GM12878 (cell line): ENCODE data around the gene SLC12A1. TPM values are rescaled to one million over a fixed set of nuclear protein-coding genes. Genes with fewer than 3 reads are reported as not detected.

Source experiments
- ATAC-seq: fragments of 200-7000 bp; cut with Tn5 transposase; 3 replicates; pipeline ENCODE4 v1.9.1; 2020; ENCODE audit warnings: mild to moderate bottlenecking, moderate library complexity
- BruUV-seq: library from RNA; stranded (reverse); fragments of 400-500 nt; replicated peaks from 2 replicates; lab custom pipeline; 2021; lab: Mats Ljungman, UMichigan
- CTCF ChIA-PET: fragments of 300-600 bp; sonication (Branson Sonifier 250); formaldehyde crosslinking; extraction: SDS; loops from one replicate; lab custom pipeline; 2021; ENCODE audit warnings: inconsistent platforms; lab: Yijun Ruan, JAX
- POLR2A ChIA-PET: fragments of 350-600 bp; formaldehyde crosslinking; extraction: SDS; loops from one replicate; lab custom pipeline; 2021; ENCODE audit warnings: inconsistent platforms; lab: Charles Lee
- RAD21 ChIA-PET: fragments of 300-600 bp; sonication (Branson Sonifier 250); formaldehyde crosslinking; loops from one replicate; lab custom pipeline; 2023; ENCODE audit warnings: antibody characterized with exemption; ENCODE audit not compliant: unreplicated experiment; lab: Charles Lee
- SMC1A ChIA-PET: fragments of 300-600 bp; sonication (Branson Sonifier 250); formaldehyde crosslinking; loops from one replicate; lab custom pipeline; 2023; ENCODE audit not compliant: unreplicated experiment, uncharacterized antibody; lab: Charles Lee
- DNase-seq: peaks from one replicate; pipeline ENCODE4 v3.0.0-alpha.2; 2011; ENCODE audit warnings: low read depth, low spot score
- FAIRE-seq: peaks from 3 replicates; lab custom pipeline; 2011; peaks lifted over from hg19 to GRCh38; lab: Jason Lieb, UNC
- H2AFZ ChIP-seq: 2 replicates; pipeline ENCODE4 v1.6.0; 2011; ENCODE audit warnings: low read depth, low read length, control low read depth; ENCODE audit not compliant: control insufficient read depth
- H3K27ac ChIP-seq: 2 replicates; pipeline ENCODE4 v1.5.1; 2011; ENCODE audit warnings: control low read depth; ENCODE audit not compliant: control insufficient read depth, insufficient read depth
- H3K27me3 ChIP-seq, 2 experiments: replicated peaks in 1 of 2; 2 replicates each; pipeline versions ENCODE4 v1.6.0 to v1.6.1; 2011; ENCODE audit warnings: low read length in 1 of 2; ENCODE audit not compliant: control insufficient read depth in 2 of 2, insufficient read depth in 2 of 2
- H3K36me3 ChIP-seq, 2 experiments: 2 replicates each; pipeline ENCODE4 v1.5.1; 2011; ENCODE audit warnings: low read length in 1 of 2; ENCODE audit not compliant: control insufficient read depth in 2 of 2, insufficient read depth in 2 of 2
- H3K4me1 ChIP-seq: 2 replicates; pipeline ENCODE4 v1.6.1; 2011; ENCODE audit warnings: mild to moderate bottlenecking, low read length, moderate library complexity, mixed read lengths; ENCODE audit not compliant: control insufficient read depth, insufficient read depth
- H3K4me2 ChIP-seq: 2 replicates; pipeline ENCODE4 v1.6.0; 2011; ENCODE audit warnings: control low read depth; ENCODE audit not compliant: control insufficient read depth, insufficient read depth
- H3K4me3 ChIP-seq: fragments of 200-600 bp; sonication (generic); 2 replicates; pipeline ENCODE4 v1.5.1; 2016
- H3K79me2 ChIP-seq: 2 replicates; pipeline ENCODE4 v1.6.0; 2011; ENCODE audit warnings: low read length; ENCODE audit not compliant: control insufficient read depth, insufficient read depth
- H3K9ac ChIP-seq: 2 replicates; pipeline ENCODE4 v1.8.0; 2011; ENCODE audit warnings: low read length, control low read depth, mixed read lengths; ENCODE audit not compliant: control insufficient read depth, insufficient read depth
- H3K9me3 ChIP-seq: replicated peaks from 3 replicates; pipeline ENCODE4 v1.5.1; 2011; ENCODE audit warnings: mild to moderate bottlenecking, low read length; ENCODE audit not compliant: control insufficient read depth, insufficient read depth
- H4K20me1 ChIP-seq: 2 replicates; pipeline ENCODE4 v1.6.0; 2011; ENCODE audit not compliant: control insufficient read depth, insufficient read depth
- CBX5 ChIP-seq: sonication (generic); IDR thresholded peaks from 2 replicates; pipeline ENCODE4 v1.6.1; 2016; ENCODE audit warnings: low read depth, moderate library complexity, mild to moderate bottlenecking, inconsistent platforms
- CHD2 ChIP-seq: IDR thresholded peaks from 2 replicates; pipeline ENCODE4 v1.6.1; 2011; ENCODE audit warnings: low read depth, low read length, improper control_type of control experiment, borderline replicate concordance
- DPF2 ChIP-seq: fragments of 450-650 bp; IDR thresholded peaks from 2 replicates; pipeline ENCODE4 v1.6.1; 2017; ENCODE audit warnings: mild to moderate bottlenecking
- EZH2 ChIP-seq: IDR thresholded peaks from 2 replicates; pipeline ENCODE4 v1.6.1; 2012; ENCODE audit warnings: low read depth, mild to moderate bottlenecking, control low read depth, inconsistent platforms, low read length, borderline replicate concordance; ENCODE audit not compliant: control insufficient read depth
- HDAC2 ChIP-seq: fragments of 200-600 bp; sonication (generic); IDR thresholded peaks from 2 replicates; pipeline ENCODE4 v1.6.1; 2017
- LARP7 ChIP-seq: fragments of 450-650 bp; IDR thresholded peaks from 2 replicates; pipeline ENCODE4 v1.6.1; 2017; ENCODE audit warnings: mild to moderate bottlenecking
- MEF2B ChIP-seq: fragments of 450-650 bp; IDR thresholded peaks from 2 replicates; pipeline ENCODE4 v1.6.1; 2018; ENCODE audit warnings: mild to moderate bottlenecking, moderate library complexity; ENCODE audit not compliant: partially characterized antibody, poor library complexity, severe bottlenecking
- REST ChIP-seq: IDR thresholded peaks from 2 replicates; pipeline ENCODE4 v1.6.1; 2012; ENCODE audit warnings: mild to moderate bottlenecking, low read depth, low read length
- SMAD5 ChIP-seq: IDR thresholded peaks from 2 replicates; pipeline ENCODE4 v1.6.1; 2016; ENCODE audit warnings: antibody characterized with exemption, low read depth
- USF2 ChIP-seq: IDR thresholded peaks from 2 replicates; pipeline ENCODE4 v1.6.1; 2011; ENCODE audit warnings: low read depth, low read length, improper control_type of control experiment, borderline replicate concordance
- ZNF274 ChIP-seq: IDR thresholded peaks from one replicate; pipeline ENCODE4 v1.8.0; 2011; ENCODE audit not compliant: insufficient read length, insufficient read depth
- WGBS: methylation state at CpG from one replicate; pipeline ENCODE4 v1.1.6; 2016; ENCODE audit warnings: low lambda C conversion rate; ENCODE audit not compliant: insufficient replicate concordance, insufficient coverage; ENCODE audit errors: missing lambda C conversion rate; 5-methylcytosine and 5-hydroxymethylcytosine counted together
- in situ Hi-C: fragments of 300-500 bp; cut with MboI; formaldehyde crosslinking; loops from 9 replicates; pipeline ENCODE4 v1.14.3; 2018; ENCODE audit warnings: mixed read lengths
- intact Hi-C: fragments of 100-400 bp; cut with micrococcal nuclease; formaldehyde crosslinking; loops from one replicate; pipeline ENCODE4 v1.14.2; 2022; ENCODE audit not compliant: unreplicated experiment
- polyA plus RNA-seq, 11 experiments: library from polyadenylated mRNA; depleted of rRNA in 4 of 11; unstranded in 6 of 11; stranded (reverse) in 5 of 11; fragments of >200 nt; fragmentation: Nextera tagmentation in 4 of 11; fragmentation: Illumina TruSeq in 1 of 11; extraction: Ambion mirVana in 4 of 11; extraction: Trizol in 1 of 11; gene quantifications; 1 replicate in 1 of 11; 2 replicates in 10 of 11; pipeline versions ENCODE4 v1.2.1 to v1.2.3, GENCODE V29; 2011 to 2016; ENCODE audit warnings: inconsistent platforms in 2 of 11, missing spikeins in 2 of 11, low read depth in 1 of 11
- total RNA-seq, 4 experiments: library from RNA; depleted of rRNA in 3 of 4; stranded (reverse); fragments of >200 nt in 3 of 4; fragmentation: Illumina TruSeq in 1 of 4; extraction: Trizol in 1 of 4; gene quantifications; 2 replicates each; pipeline versions ENCODE4 v1.2.1 to v1.2.3, GENCODE V29; 2013 to 2021

SLC12A1 gene
- total and polyA plus RNA-seq, 10 of the 15 experiments (the other 5 are each of a cell fraction or from before 2014, with no cell fraction given) = under 0.01 TPM; not detected in 9

- RAD21 ChIA-PET = no interaction called here
- H3K9ac ChIP-seq = no peak overlapping the region
- no peaks in the 10 kb centered on the region for H4K20me1 ChIP-seq
- H3K27me3 ChIP-seq = no peaks in the 10 kb centered on the region; a peak in 2 of 4 replicates
- no peak overlapping the region for H2AFZ ChIP-seq
- FAIRE-seq (no peak), DNase-seq (no peak), ATAC-seq (no peak)
- H3K4me3 ChIP-seq = no peak overlapping the region
- H3K79me2 ChIP-seq = no peaks in the 10 kb centered on the region
- no peaks in the 10 kb centered on the region for H3K4me1 ChIP-seq
- no peak for TF ChIP-seq CHD2
- no peak for TF ChIP-seq LARP7
- TF ChIP-seq MEF2B = no peak
- TF ChIP-seq ZNF274 = no peak
- no peak for TF ChIP-seq REST
- no peak for TF ChIP-seq USF2
- no peak for TF ChIP-seq HDAC2
- TF ChIP-seq CBX5 = no peak
- no peak for TF ChIP-seq EZH2
- no peak for TF ChIP-seq SMAD5
- TF ChIP-seq DPF2 = no peak
- in situ Hi-C loops (no loop called here), intact Hi-C loops (no loop called here)
- SMC1A ChIA-PET = interaction anchor here (1.1 kb wide), 1 partner anchor 9 kb away, joined by 3 read pairs; no protein-coding TSS in a partner anchor
- WGBS = 0% methylated on average over 1 of the region's 1 CpG
- no peaks in the 10 kb centered on the region for H3K9me3 ChIP-seq
- POLR2A ChIA-PET = interaction anchor here (0.6 kb wide), 1 partner anchor 49 kb away, joined by 6 read pairs; no protein-coding TSS in a partner anchor
- no peak overlapping the region for H3K4me2 ChIP-seq
- CTCF ChIA-PET = no interaction called here
- BruUV-seq = no TSS peak
- no peak overlapping the region for H3K27ac ChIP-seq
- no peaks in the 10 kb centered on the region for H3K36me3 ChIP-seq
Measured at GRCh38 chr15:48221261-48221660, 15.2 kb downstream of the SLC12A1 start.
